HG03558 (cell line): ENCODE measurements around the gene ITGA6.

Source experiments
- ATAC-seq: cut with Tn5 transposase; IDR thresholded peaks from one replicate; pipeline ENCODE4 v1.9.1; 2021; ENCODE audit warnings: moderate number of reproducible peaks; ENCODE audit not compliant: unreplicated experiment; ENCODE audit errors: extremely low read depth

Gene ITGA6

DNA sequence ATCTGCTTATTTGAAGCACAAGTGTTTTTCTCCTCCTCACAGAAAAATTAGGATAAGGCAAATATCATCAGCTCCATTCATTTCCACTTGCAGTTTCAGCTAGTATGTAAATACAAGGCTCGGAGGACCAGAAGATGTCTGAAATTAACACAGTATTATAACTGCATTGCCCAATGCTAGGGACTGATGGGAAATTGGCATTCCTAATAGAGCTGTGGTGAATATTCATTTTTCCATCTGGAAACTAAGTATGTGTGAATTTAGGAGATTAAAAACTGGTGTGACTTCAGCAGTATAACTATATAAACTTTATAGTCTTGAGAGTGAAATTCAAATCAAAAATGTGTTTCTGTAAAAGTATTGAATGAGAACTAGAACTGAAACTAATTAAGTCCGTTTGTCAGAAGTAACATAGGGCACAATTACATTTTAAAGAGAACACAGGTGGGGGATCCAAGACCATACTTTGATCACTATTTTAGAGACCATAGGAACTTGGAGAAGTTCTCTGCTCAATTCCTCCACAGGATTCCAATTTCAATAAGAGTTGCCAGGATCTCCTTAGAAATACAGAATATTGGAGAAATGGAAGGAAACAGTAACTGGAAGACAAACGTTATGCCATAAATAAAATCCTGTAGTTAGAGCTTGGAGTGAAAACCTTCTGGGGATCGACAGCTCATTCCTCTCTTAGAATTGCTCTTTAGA is 12.1 kb upstream of the ITGA6 start:
- no peak for ATAC-seq

DNA sequence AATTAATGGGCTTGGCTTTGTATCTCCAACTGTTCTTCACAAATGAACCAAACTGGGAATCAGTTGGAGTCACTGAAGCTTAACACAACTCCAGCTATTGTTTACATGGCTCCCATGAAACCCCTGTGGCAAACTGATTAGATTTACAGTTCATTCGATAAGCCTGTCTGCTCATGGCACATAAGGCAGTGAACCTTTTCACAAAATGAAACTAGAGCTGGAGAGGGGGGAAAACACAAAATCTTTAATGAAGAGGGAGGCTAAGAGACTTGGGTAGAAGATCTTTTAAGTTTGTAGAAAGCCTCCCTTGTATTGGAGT is 11.6 kb upstream of the ITGA6 start:
- ATAC-seq: no peak

DNA sequence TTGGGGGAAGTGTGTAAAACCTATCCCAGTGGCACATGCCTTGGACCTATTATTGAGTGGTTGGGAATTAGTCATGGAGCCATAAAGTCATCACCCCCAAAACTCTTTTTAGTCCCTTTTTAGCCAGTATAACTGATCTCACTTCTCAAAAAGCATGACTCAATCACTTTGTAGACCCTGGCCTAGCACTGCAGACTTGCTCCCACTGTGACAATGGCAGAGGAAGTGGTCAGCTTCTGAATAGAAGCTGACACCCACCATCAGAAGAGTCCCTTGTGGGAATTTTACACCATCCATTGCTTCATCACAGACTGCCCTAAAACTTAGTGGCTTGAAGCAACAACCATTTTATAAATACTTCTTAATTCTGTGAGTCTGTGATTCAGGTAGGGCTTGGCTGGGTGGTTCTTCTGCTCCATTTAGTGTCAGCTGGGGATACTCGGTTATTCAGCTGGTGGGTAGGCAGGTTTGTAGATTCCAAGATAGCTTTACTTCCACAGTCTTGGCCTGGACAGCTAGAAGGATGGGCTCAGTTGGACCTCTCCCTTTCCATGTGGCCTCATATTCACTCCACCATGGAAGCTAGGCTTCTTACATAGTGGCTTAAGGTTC is 10.8 kb upstream of the ITGA6 start:
- ATAC-seq: no peak

DNA sequence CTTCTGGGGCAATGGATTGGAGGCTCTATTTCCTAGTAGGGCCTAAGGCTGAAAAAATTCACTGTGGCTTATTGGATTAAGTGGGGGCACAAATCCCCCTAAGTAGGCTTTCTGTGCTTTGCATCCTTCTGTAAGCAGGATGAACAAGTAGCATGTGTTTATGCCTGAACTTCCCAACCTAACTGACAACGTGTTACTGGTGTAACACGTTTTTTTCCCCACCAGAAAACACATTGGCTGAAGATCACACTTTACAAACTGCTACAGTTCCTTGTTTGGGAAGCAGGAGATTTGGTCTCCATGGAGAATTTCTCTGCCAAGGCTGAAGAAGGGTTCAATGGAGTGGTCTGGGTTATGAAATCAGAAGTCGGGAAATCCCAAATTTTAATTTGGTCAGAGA is 7.2 kb upstream of the ITGA6 start:
- ATAC-seq: no peak

DNA sequence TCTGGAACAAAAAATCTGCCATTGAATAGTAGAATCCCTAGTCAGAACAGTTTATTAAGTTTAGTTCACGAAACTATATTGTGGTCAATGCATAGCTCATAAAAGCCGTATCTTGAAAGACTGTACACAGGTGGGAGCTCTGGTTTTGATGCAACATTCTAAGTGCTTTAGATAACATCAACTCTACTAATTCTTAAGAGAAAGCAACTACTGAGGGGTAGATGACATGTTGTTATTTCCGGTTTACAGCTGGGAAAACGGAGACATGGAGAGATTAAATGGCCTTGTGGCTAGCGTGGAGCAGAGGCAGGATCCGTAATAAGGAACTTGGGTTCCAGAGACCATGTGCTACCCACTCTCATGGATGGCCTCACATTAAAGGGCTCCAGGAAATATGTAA is 4.2 kb upstream of the ITGA6 start:
- ATAC-seq: no peak

DNA sequence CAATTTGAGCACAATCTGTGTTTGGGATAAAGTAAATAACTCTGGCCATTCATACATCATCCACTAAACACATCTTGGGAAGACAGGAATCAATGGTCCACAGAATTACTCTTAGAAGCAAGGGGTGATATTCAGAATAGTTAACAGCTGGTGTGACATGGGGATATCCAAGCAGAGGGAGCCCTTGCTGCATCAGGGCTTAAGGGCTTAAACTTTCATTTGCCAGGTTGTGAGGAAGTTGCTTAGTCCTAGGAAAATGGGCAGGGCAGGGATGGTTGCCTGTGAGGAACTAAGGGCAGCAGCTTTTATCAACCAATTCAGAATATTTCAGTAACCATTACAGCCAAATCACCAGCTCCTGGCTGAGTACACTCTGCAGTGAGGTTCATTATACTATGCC is 2.0 kb upstream of the ITGA6 start:
- no peak for ATAC-seq

DNA sequence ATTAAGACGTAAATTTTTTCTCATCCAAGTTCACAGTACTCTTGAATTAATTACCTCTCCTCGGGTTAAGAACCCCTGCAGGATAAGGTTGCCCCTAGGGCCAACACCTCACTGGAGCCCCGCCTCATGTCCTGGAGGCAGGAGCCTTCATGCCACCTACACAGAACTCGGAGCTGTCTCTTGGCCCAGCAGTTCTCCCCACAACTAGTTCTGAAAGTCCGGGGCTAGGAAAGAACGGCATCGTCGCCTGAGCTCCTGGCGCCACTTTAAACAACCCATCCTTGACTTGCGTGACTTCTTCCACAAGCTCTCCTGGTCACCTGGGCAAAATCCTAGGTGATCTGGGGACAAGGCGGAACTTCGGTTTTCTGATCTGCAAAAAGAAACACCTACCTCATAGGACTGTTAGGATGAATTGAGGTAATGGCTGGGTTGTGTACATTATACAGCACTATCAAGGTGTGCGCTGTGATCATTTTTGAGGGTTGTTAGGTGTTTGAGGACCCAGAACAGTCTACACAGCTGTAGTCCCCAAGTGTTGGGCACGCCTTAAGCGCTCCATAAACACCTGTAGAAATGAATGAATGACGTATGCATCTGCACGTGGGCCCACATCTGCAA is 641 bp upstream of the ITGA6 start:
- ATAC-seq: no peak

DNA sequence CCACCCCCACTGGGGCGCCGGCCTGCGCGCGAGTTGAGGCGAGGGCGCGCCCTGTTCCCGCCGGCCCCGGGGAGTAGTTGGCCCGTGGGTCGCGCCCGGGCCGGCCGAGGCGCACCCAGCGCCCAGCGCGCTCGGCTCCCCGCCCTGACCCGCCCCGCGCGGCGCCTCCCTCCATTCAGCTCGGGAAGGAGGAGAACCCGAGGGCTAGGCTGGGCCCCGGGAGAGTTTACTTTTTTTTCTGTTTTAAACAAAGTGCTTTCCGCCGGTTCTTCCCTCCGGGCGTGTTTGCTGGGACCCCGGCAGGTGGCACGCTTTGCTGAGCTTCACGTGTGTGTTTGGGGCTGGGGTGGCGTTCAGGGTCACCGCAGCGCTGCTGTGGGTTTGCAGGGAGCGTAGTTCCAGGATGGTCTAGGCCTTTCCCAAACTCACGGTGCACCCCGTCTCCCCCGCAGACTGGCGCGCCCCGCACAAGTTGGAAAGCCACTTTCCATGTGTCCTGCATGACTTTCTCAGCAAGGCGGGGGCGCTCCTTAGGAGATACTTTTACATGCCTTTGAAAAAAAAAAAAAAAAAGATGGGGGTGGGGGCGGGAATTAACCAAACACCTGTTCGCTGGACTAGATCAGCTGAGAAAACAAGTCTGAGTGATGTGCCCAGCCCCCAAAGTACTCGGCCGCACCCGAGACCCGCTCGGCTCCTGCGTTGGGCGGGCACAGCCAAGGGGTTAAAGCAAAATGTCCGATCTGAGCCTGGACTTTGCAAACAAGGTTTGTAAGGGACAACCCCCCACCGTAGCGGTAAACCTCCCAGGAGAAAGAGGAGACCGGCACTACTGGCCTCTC is 825 bp downstream of the ITGA6 start:
- ATAC-seq: no peak

DNA sequence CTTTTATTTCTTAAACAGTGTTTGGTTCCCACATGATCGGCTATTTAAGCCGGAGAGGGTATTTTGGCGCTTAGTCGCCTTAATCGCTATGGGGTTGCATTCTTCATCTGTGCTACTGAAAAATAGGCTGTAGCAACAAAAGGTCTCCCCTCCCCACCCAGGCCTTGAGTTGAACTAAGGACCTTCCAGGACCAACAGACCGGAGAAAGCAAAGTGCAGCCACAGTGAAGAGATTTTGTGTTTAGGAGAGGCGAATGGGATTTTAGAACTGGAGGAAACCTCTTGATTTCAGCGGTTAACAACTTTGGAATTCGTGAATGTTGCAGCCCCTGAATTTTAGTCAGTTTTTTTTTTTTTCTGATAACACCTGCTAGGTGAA is 1.4 kb downstream of the ITGA6 start:
- no peak for ATAC-seq

DNA sequence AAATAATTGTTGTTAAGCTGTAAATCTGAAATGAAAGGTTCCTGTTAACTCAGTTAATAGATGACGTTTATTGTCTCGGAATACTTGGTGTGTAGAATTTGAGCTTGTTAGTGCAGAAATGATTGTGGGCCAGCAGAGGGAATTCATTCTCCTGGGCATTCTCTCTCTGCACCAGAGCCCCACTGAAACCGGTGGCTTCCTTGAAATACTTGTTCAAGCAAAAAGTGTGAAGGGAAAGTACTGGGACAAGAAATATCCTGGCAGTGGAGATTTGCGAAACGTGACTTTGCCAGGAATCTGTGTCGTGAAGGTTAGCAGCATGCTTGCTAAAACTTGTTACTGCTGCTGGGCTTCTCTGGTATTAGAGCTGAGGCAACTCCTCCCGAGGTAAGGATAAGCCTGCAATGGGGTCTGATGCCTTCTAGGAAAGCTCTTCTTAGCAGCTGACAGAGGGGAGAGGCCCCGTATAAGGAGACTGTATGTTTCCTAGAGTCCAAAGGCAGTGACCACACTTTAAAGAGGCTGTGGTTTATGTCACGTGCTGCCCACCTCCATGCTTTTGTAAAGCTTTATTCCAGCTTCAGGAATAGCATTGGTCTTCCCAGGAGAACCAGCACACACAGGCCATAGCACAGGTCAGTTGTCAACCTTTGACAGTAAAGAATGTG is 2.0 kb downstream of the ITGA6 start:
- ATAC-seq: no peak

DNA sequence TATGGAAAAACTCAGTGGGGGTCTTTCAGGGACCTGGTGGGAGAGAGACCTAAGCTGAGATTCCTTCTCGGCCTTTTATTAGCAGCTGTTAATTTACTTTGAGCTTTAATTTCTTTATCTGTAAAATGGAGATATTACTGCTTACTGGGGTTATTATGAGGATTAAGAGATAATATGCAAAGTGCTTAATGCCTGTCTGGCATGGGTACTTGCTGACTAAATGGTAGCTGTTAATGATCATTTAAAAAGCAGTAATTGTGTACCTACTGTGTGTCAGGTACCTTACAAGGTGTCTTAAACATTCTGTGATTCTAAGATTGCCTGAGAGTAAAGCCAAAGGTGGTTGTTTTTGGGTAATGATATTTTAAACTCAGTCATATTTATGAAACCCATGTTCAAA is 2.6 kb downstream of the ITGA6 start:
- ATAC-seq: no peak

DNA sequence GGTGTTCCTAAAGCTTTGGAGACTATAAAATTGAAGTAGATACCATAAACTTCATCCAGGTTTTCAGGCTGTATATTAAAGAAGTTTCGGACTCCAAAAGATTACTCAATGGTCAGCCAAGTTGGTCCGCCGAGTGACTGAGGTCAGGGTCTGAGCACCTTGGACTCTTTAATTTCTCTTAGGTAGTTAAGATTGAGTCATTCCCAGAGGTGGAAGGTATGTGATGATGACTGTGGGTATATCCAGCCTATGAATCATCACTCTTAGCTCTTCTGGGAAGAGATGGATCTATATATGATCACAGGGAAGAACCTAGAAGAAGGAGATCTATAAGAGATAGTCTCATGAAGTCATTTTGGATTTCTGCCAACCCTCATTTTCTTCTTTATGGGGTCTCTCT is 3.3 kb downstream of the ITGA6 start:
- no peak for ATAC-seq

DNA sequence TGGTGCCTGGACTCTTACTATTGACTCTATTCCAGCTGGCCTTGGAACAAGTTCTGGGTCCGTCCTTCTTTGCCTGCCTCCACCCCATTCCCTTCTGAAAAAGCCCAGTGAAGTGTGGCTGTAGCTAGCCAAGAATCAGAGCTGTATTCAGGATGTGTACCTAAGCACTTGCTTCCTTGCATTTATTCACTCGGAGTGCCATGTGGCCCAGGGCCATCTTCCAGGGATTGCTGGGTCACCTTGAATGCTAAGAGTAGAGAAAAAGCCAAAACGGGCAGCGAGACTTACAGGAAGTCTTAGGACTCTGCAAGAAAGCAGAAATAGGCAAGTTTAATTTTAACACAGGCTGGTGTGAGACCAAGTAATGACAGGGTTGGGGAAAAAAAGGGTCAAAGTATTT is 4.1 kb downstream of the ITGA6 start:
- no peak for ATAC-seq

DNA sequence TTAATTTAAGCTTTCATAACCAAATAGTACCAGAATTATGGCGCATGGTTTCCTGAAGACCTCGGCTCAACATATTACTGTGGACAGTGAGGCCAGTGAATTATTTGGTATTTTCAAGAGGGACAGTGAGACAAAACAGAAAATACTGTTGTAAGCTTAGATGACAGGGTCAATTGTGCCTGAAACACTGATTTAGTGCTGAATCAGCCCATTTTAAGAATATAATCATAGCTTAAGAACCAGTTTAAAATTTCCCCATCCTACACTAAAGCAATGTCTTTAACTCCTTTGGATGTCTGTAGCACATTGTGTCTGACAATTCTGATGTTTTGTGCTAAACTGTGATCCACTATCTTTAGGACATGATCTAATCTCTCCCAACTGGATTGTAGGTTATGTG is 4.6 kb downstream of the ITGA6 start:
- ATAC-seq: no peak

DNA sequence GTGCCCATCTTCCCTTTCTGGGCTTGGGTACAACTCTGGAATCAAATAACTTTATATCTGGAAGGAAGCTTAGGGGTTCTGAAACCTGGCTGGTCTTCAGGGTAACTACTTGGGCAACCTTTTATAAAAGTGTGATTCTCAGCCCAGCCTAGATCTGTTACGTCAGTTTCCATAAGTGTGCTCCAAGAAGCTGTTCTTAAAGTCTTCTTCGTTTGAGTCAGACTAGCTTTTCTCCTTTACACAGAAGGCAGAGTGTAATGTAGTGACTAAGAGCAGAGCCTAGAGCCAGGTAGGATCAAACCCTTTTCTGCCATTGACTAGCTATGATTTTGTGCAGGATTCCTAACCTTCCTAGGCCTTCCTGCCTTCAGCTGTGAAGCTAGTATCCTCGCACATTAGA is 5.8 kb downstream of the ITGA6 start:
- no peak for ATAC-seq

DNA sequence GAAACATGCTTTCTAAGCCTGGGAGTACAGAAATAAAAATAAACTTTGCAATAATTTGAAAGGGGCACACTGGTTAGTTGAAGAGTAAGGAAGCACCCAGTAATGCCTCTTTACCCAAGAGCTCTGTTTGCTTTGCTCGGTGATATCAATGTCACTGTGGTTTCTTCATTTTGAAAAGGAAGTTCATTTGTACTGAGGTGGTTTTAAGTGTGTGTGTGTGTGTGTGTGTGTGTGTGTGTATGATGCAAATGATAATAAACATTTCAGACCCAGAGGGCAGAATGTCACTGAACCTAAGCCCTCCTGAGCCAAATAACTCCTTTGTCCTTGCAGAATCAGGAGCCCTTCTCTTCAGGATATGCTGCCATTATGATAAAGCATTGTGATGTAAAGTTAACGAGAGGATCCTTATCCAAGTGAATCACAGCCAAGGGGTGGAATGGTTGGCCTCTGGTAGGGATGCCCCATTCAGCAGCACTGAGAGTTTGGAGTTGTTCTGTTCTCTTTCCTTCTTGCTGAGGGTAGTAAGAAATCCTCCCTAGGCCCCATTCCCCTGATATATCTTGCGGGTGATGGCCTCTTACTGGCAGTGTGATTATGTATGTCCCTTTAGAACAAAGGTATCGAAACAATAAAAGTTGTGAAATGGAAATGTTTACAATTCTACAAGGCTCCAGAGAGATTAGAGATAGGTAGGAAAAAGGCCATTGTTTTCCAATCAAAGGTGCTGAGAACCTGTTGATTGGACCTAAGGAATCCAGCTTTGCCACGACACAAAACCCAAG is 7.6 kb downstream of the ITGA6 start:
- no peak for ATAC-seq

DNA sequence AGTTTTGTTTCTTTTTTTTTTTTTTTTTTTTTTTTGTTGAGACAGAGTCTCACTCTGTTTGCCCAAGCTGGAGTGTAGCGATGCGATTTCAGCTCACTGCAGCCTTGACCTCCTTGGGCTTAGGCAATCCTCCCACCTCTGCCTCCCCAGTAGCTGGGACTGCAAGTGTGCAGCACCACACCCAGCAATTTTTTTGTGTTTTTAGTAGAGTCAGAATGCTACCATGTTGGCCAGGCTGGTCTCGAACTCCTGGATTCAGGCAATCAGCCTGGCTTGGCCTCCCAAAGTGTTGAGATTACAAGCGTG is 8.2 kb downstream of the ITGA6 start:
- ATAC-seq: no peak

DNA sequence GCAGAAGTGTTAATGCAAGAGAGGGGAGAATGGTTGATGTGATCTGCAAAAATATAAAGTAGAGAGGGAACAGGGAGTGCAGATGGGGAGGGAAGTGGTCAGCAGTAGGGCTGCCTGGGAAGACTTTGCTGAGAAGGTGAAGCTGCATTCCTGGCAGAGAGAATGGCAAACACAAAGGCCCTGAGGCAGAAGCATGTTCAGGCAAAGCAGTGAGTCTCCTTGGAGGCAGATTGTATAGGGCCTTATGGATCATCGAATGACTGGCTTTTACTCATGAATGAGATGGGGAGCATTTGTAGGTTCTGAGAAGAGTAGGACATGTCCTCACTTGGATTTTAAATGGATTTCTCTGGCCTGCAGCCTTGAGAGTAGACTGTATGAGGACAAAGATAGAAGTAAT is 9.5 kb downstream of the ITGA6 start:
- ATAC-seq: no peak

DNA sequence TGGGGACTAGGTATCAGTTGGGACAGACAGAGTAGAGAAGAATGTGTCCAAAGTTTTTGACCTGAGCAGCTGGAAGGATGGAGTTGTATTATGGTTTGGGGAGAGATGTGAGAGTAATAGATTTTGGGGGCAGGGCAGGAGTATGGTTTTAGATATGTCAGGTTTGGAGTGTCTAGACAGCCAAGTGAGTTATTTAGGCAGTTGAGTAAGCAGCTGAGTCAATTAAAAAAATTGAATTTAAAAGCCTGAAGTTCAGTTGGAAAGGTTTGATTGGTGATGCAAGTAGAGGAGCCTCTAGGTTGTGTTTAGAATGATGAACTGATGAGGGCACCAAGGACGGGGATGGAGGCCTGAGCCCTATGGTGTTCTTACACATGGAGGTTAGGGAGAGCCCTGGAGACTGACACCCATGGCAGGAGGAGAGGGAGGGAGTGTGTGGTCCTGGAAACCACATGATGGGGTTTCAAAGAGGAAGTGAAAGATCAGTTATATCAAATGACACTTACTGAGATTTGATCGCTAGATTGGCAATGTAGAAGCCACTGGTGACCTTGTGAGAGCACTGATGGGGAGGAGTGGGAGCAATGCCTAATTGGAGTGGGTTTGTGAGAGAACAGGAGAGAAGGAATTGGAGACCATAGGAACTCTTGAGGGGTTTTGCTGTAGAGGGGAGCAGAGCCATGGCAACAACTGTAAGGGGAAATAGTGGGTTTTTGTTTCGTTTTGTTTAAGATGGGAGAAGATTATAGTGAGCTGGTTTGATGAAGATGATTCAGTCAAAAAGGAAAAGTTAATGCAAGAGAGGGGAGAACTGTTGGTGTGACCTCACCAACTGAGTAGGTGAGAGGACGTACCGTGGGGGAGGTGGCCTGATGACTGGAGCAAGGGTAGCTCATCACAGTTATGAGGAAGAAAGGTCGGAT is 10.3 kb downstream of the ITGA6 start:
- ATAC-seq: no peak
